HG03039 (cell line): ENCODE data around the gene SERPINB12.

ENCODE experiments used
- ATAC-seq: cut with Tn5 transposase; IDR thresholded peaks from one replicate; pipeline ENCODE4 v1.9.1; 2021; ENCODE audit warnings: mild to moderate bottlenecking, moderate library complexity; ENCODE audit not compliant: unreplicated experiment

Gene SERPINB12

GRCh38 chr18:63550068-63550467 is 7.9 kb downstream of the SERPINB12 start:
- no peak for ATAC-seq

DNA sequence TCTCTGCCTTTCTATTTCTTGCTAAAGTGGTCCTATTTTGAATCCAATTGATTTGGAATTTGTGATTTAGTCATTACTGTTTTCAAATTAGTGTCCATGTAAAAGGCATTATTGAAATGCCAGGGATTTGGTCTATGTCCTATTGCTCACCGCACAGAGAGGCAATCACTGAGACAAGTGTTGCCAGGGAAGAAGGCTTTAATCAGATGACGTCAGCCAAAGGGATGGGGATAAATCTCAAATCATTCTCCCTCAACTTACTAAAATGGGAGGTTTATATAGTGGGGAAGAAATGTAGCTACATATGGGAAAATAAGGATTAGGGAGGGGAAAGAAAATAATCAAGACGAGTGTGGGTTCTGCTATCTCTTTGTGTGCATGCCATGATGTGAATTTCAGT is 9.6 kb downstream of the SERPINB12 start:
- no peak for ATAC-seq

DNA sequence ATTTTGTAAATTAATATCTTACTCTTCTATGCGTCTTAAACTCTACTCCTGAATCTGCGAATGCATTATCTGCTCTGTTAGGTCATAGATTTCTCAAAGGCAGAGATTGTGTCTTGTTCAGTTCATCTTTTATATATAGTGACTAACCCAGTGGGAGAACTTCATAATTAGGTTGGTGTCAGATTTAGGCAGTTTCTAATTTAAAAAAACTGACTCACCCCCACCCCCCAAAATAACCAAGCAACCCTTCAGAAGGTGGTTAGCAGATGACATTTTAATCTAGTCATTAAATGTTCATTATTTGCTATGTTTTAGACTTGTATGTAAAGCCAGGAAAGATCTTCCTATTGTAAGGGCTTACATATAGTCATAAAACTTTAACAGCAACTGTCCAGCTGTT is 10.4 kb downstream of the SERPINB12 start:
- no peak for ATAC-seq

DNA sequence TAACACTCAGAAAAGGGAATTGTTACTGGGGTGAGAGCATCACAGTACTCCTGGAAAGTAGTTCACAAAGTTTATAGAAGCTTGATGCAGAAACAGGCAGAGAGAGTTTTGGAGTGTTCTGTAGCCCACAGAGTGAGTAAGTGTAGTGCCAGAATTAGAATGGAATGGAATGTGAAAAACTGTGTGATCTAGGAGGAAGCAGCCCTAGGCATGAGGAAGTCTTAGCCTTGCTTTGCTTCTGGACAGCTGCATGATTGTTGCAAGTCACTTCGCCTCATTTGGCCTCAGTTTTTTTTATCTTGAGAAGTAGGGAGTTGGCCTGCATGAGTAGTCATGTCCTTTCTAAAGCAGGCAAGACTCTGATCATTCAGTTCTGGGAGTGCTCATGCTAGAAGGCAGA is 10.9 kb downstream of the SERPINB12 start:
- no peak for ATAC-seq

DNA sequence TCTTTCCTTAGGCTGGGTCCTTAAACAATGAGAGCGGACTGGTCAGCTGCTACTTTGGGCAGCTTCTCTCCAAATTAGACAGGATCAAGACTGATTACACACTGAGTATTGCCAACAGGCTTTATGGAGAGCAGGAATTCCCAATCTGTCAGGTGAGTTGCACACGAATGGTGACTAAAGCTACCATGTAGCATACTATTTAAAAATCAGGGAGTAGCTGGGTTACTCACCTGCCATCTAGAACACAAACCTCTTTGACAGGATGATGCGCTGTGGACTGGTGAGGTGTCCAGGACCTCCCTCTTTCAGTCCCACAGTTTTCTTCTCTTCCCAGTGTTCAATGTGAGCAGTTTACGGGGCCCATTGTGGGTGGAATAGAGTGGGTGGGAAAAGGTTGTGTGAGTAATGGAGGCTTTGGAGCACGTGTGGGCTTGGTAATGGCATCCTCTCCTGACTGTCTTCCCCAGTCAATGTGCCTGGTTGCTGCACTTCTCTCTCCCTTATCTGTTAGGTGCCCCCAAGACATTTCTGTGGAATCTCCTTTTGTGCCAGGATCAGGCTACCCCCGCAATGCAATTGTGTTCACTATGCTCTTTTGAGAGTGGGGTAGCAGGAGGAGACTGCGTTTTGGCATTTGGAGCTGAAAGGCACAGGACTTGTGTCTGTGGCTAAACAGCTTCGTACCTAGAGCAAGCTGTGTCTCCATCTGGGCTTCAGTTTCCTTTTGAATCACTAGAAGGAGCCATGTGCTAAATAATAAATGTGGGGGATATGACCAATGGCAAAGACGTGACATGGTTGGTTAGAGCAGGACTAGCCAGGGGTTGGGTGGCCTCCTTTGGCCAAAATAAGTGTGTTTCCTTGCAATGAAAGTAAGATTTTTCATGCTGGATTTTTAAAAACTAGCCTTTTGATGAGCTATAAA is 17.7 kb downstream of the SERPINB12 start:
- peak; percentile 42 for ATAC-seq

GRCh38 chr18:63562284-63562683 is 20.1 kb downstream of the SERPINB12 start:
- peak; percentile 91 for ATAC-seq

DNA sequence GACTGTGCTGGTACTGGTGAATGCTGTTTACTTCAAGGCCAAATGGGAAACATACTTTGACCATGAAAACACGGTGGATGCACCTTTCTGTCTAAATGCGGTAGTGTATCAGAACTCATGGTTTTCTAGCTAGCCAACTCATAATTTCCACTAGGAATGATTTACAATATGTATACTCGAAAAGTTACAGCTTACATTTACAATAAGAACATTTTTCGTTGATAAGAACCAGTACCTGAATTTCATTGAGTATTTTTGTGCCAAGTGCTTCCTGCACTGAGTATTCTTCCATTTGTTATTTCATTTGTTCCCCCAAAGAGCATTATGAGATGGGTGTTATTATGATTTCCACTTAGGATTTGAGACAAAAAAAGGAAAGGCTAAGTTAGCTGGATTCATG is 21.9 kb downstream of the SERPINB12 start:
- no peak for ATAC-seq

DNA sequence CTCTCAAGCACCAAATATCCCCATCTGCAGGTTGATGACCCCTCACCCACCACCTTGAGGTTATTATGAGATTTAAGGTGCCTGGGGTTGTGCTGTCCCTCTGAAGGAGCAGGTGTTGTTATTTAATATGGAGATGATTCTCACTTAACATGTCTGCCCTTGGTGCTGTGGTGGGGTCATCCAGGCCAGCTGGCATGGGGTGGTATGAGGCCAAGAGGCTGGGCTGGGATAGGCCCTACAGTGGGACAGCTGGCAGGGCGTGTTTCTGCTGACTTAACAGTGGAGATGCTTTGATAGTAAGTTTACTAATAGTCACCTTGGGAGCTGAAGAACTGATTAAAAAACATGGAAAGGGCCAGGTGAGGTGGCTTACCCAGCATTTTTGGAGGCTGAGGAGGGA is 22.4 kb downstream of the SERPINB12 start:
- ATAC-seq: no peak

- no peak for ATAC-seq
Observed at GRCh38 chr18:63567276-63567675, 25.1 kb downstream of the SERPINB12 start.

GRCh38 chr18:63567825-63568224 is 25.7 kb downstream of the SERPINB12 start:
- no peak for ATAC-seq

GRCh38 chr18:63570721-63571120 is 28.6 kb downstream of the SERPINB12 start:
- no peak for ATAC-seq

- ATAC-seq: no peak
Observed at GRCh38 chr18:63575681-63576080, 33.5 kb downstream of the SERPINB12 start.

GRCh38 chr18:63578357-63578958 is 36.3 kb downstream of the SERPINB12 start:
- no peak for ATAC-seq

GRCh38 chr18:63579616-63580015 is 37.4 kb downstream of the SERPINB12 start:
- no peak for ATAC-seq

DNA sequence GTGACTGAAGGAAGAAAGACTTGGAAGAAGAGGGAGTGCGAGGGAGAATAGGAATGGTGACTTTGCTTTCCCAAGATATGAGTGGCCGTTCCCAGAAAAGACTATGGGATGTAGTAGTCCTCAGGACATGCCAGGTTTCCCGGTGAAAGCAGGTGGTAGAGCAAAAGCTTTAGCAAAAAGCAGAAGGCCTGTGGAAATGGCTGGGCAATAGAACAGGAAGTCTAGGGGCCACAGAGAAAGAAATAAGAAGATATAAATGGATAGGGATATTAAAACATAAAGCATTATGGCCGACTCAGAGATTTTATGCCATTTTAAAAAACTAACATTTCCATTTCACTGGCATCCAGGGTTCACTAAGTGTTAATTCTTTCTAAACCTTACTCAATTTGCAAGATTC is 43.8 kb downstream of the SERPINB12 start:
- ATAC-seq: no peak

DNA sequence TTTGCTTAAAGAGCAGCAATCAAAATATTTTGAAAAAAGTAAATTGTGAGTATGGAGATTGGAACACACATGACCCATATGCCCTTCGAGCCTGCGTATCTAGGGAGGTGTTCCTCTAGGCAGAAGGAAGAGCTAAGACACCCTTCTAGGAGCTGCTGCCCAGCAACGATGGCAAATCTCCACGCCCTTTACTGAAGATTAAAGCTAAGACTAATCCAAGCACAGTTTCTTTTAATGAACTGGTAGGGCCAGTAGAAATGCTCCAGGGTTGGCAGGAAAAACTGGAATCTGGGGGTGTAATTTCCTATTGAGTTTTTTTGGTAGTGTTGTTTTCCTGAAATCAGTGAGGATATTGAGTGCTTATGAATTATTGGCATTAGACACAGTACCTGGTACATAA is 44.3 kb downstream of the SERPINB12 start:
- no peak for ATAC-seq

DNA sequence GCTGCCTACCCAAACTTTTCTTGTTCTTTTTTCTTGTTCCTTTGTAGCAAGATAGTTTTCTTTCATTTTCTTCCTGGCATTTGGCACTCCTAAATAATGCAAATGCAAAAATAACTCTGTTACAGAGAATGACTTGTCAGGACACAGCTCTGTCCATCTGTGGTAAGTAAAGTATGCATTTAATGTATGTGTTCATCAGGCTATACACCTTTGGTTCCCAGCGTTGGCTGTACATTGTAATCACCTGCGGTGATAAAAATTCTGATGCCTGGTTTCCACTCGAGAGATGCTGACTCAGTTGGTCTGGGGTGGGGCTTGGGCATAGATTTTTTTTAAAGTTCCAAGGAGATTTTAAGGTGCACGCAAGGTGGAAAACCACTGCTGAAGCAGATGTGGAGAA is 44.8 kb downstream of the SERPINB12 start, which contains the start of gene SERPINB13:
TSS of gene SERPINB13 (plus strand) at position 378 of the 400 bp plus-strand sequence. CDS start 1,325 bp downstream, outside the sequence.
- no peak for ATAC-seq

- ATAC-seq: no peak
Observed at GRCh38 chr18:63588909-63589308, 46.7 kb downstream of the SERPINB12 start.

DNA sequence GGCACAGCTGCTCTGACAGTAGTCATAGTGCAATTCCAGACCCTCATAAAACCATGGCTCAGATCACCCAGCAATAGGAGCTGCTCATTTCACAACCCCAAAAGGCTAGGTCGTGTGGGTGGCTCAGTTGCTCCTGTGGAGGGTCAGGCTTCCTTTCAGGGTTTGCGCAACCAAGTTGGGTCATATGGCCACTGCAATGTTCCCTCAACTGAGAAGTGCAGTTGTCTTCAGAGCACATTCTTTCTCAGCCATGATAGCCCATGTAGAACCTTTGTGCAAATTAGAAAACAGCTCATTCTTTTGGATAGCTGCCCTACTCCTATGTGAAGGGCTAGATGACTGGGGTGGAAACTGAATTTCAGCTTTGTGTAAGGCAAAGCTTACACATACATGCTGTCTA is 48.2 kb downstream of the SERPINB12 start:
- no peak for ATAC-seq

DNA sequence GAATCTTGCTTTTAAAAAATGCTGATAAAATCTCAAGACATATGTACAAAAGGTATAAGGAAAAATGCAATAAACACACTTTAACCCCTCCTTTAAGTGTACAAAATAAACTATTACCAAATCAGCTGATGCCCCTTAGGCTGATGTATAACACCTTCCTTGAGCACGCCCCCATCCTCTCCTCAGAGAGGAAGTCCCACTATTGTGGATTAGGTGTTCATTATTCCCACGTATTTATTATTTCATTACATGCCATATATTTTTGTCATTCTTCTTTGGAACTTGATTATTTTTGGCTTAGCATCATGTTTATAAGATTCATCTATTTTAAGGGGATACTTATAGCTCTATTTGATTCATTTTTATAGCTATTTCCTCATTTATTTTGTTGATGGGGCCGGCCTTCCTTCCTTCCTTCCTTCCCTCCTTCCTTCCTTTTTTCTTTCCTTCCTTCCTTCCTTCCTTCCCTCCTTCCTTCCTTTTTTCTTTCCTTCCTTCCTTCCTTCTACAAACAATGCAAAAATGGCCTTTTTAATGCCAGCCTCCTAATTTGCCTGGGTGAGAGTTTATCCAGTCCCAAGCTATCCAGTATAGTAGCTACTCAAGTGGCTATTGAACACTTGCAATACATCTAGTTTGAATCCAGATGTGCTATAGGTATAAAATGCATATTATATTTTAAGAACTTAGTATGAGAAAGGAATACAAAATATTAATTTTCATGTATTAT is 49.0 kb downstream of the SERPINB12 start:
- ATAC-seq: no peak

DNA sequence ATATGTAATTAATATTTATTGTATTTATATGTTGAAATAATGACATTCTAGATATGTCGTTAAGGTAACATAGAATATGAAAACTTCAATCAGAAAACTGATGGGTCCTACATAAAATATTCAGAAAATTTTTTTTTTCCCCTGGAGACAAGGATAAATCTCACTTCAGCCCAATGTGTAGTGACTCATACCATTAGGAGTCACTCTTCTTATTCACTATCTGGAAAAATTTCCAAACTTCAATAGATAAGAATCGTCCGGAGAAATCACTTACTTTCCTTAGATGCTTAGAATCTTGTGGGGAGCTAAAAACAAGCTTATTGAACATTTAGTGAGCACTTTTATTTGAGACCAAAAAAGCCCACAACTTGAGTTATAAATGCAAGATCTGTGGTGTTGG is 49.6 kb downstream of the SERPINB12 start:
- ATAC-seq: no peak

DNA sequence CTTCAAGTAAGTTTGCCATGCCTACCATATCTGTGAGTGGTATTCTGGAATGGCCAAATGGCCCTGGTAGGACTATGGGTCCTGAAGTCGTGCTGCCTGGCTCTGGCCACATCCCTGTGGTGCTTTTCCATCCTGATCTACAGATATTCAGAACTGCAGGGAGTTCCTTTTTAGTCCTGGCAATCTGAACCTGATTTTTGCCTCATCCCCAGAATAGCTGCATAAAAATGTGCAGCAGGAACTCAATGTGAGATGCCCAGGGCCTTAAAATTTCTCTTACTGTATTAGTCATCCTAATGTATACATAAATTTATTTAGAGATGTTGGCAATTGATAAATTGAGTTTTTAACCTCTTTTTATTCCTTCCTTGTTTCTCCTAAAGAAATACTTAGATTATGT is 50.3 kb downstream of the SERPINB12 start:
- no peak for ATAC-seq
